Caco-2 (cell line): ENCODE results near the gene NXNL1. TPM values are rescaled to one million over a fixed set of nuclear protein-coding genes. Genes with fewer than 3 reads are reported as not detected.

Source experiments
- BruUV-seq: library from RNA; stranded (reverse); fragments of 400-500 nt; replicated peaks from 2 replicates; lab custom pipeline; 2021; lab: Mats Ljungman, UMichigan
- CTCF ChIA-PET: fragments of 300-600 bp; sonication (Branson Sonifier 250); formaldehyde crosslinking; loops from one replicate; lab custom pipeline; 2022; ENCODE audit warnings: antibody characterized with exemption; lab: Charles Lee
- POLR2A ChIA-PET: fragments of 300-600 bp; sonication (Branson Sonifier 250); formaldehyde crosslinking; loops from one replicate; lab custom pipeline; 2022; ENCODE audit warnings: antibody characterized with exemption; lab: Charles Lee
- DNase-seq, 2 experiments: peaks; one replicate each; pipeline versions ENCODE4 v3.0.0 to v3.0.0-alpha.2; 2020 to 2022
- H3K27me3 ChIP-seq: replicated peaks from 2 replicates; pipeline ENCODE4 v1.6.0; 2011; ENCODE audit warnings: low read length; ENCODE audit not compliant: control insufficient read depth, insufficient read depth
- H3K36me3 ChIP-seq: 2 replicates; pipeline ENCODE4 v1.5.1; 2011; ENCODE audit warnings: low read length; ENCODE audit not compliant: control insufficient read depth, insufficient read depth
- H3K4me1 ChIP-seq: fragments of 250-450 bp; sonication (Bioruptor Pico); 2 replicates; pipeline ENCODE4 v1.5.1; 2020; ENCODE audit warnings: mild to moderate bottlenecking
- H3K4me3 ChIP-seq: 2 replicates; pipeline ENCODE4 v1.5.1; 2011; ENCODE audit warnings: low read depth, mild to moderate bottlenecking, control low read depth, low read length
- H3K9me3 ChIP-seq: fragments of 250-450 bp; sonication (Bioruptor Pico); 2 replicates; pipeline ENCODE4 v1.5.1; 2020; ENCODE audit warnings: mild to moderate bottlenecking, moderate library complexity
- H3K27ac Mint-ChIP-seq: one replicate; pipeline ENCODE4 v1.8.0; 2022; ENCODE audit warnings: mixed read lengths; ENCODE audit not compliant: unreplicated experiment
- H3K27me3 Mint-ChIP-seq: one replicate; pipeline ENCODE4 v1.8.0; 2022; ENCODE audit warnings: mixed read lengths; ENCODE audit not compliant: insufficient read depth, unreplicated experiment
- H3K36me3 Mint-ChIP-seq: one replicate; pipeline ENCODE4 v1.8.0; 2022; ENCODE audit warnings: mild to moderate bottlenecking, mixed read lengths; ENCODE audit not compliant: insufficient read depth, unreplicated experiment
- H3K4me1 Mint-ChIP-seq: one replicate; pipeline ENCODE4 v1.8.0; 2022; ENCODE audit warnings: low read depth, mixed read lengths; ENCODE audit not compliant: unreplicated experiment
- H3K4me3 Mint-ChIP-seq: one replicate; pipeline ENCODE4 v1.8.0; 2022; ENCODE audit warnings: mild to moderate bottlenecking, moderate library complexity, mixed read lengths; ENCODE audit not compliant: unreplicated experiment
- H3K9me3 Mint-ChIP-seq: one replicate; pipeline ENCODE4 v1.8.0; 2022; ENCODE audit warnings: mixed read lengths; ENCODE audit not compliant: unreplicated experiment
- CTCF ChIP-seq, 2 experiments: fragments of 200-600 bp in 1 of 2; IDR thresholded peaks; 1 replicate in 1 of 2; 2 replicates in 1 of 2; pipeline versions ENCODE4 v1.5.1 to v1.8.0; 2011 to 2022; ENCODE audit warnings: antibody characterized with exemption in 1 of 2, control low read depth in 1 of 2, inconsistent platforms in 1 of 2, low read depth in 1 of 2, low read length in 1 of 2, mild to moderate bottlenecking in 1 of 2, moderate library complexity in 1 of 2; ENCODE audit not compliant: insufficient read depth in 1 of 2, severe bottlenecking in 1 of 2, unreplicated experiment in 1 of 2
- intact Hi-C: fragments of 100-400 bp; cut with micrococcal nuclease; formaldehyde crosslinking; loops from one replicate; pipeline ENCODE4 v1.10.0; 2022; ENCODE audit not compliant: unreplicated experiment
- total RNA-seq: library from RNA; stranded (reverse); gene quantifications from 2 replicates; pipeline ENCODE4 v1.2.3, GENCODE V29; 2022

The NXNL1 gene
- total RNA-seq, 1 experiment from 2014 or later = not detected

GRCh38 chr19:17445526-17446165, 15.1 kb downstream of the NXNL1 start:
- Mint-ChIP-seq H3K27ac (no peak overlapping the region), H3K27me3 (no peaks in the 10 kb centered on the region), H3K9me3 (no peaks in the 10 kb centered on the region), H3K4me1 (no peaks in the 10 kb centered on the region), H3K36me3 (no peaks in the 10 kb centered on the region), H3K4me3 (no peak overlapping the region)
- no peaks in the 10 kb centered on the region for H3K4me1 ChIP-seq
- no peaks in the 10 kb centered on the region for H3K36me3 ChIP-seq
- no peak overlapping the region for H3K4me3 ChIP-seq
- ChIA-PET POLR2A (no interaction called here), CTCF (interaction anchor here (0.6 kb wide), 1 partner anchor 535 kb away, joined by 3 read pairs; no protein-coding TSS in a partner anchor)
- BruUV-seq = no TSS peak
- H3K9me3 ChIP-seq = no peaks in the 10 kb centered on the region
- intact Hi-C loops = no loop called here
- no peak for TF ChIP-seq CTCF (IDR thresholded peaks at IDR 0.05; ENCODE audit: insufficient read depth in 1 of 2, low read depth in 1 of 2, low read length in 1 of 2, severe bottlenecking in 1 of 2, unreplicated experiment in 1 of 2)
- no peaks in the 10 kb centered on the region for H3K27me3 ChIP-seq
- DNase-seq = no peak

GRCh38 chr19:17441241-17442021, 19.3 kb downstream of the NXNL1 start:
- DNase-seq = peak in 1 of 2 experiments; percentile 45
- no peaks in the 10 kb centered on the region for H3K9me3 ChIP-seq
- POLR2A ChIA-PET = no interaction called here
- no peaks in the 10 kb centered on the region for H3K4me1 ChIP-seq
- Mint-ChIP-seq H3K9me3 (no peaks in the 10 kb centered on the region), H3K27me3 (no peaks in the 10 kb centered on the region), H3K4me3 (no peak overlapping the region), H3K36me3 (no peaks in the 10 kb centered on the region), H3K4me1 (no peaks in the 10 kb centered on the region), H3K27ac (no peak overlapping the region)
- no peaks in the 10 kb centered on the region for H3K36me3 ChIP-seq
- BruUV-seq = no TSS peak
- H3K4me3 ChIP-seq = no peak overlapping the region
- H3K27me3 ChIP-seq = no peaks in the 10 kb centered on the region
- CTCF ChIA-PET = interaction anchor here (0.5 to 1.2 kb wide), 5 partner anchors 9 to 408 kb away, joined by 3 to 7 read pairs (median 3); no protein-coding TSS in a partner anchor
- intact Hi-C loops = loop anchor here (1.0 to 5.0 kb wide), 2 partner anchors 25 to 416 kb away; partner anchors contain the start of gene RPL18A
- TF ChIP-seq CTCF (IDR thresholded peaks at IDR 0.05; ENCODE audit: insufficient read depth in 1 of 2, low read depth in 1 of 2, low read length in 1 of 2, severe bottlenecking in 1 of 2, unreplicated experiment in 1 of 2) = peak; percentile 44 to 49

- Mint-ChIP-seq H3K9me3 (no peaks in the 10 kb centered on the region), H3K27ac (no peak overlapping the region)
- POLR2A ChIA-PET = no interaction called here
Measured at GRCh38 chr19:17436874-17437267, 23.9 kb downstream of the NXNL1 start.

More at GRCh38 chr19:17436874-17437267, 23.9 kb downstream of the NXNL1 start:
- CTCF ChIA-PET = no interaction called here
- Histone ChIP-seq H3K9me3 (no peaks in the 10 kb centered on the region), H3K36me3 (no peaks in the 10 kb centered on the region), H3K27me3 (no peaks in the 10 kb centered on the region), H3K4me1 (no peaks in the 10 kb centered on the region), H3K4me3 (no peak overlapping the region)
- no peaks in the 10 kb centered on the region for H3K36me3 Mint-ChIP-seq
- intact Hi-C loops = no loop called here
- H3K4me3 Mint-ChIP-seq = no peak overlapping the region
- no peaks in the 10 kb centered on the region for H3K4me1 Mint-ChIP-seq
- no TSS peak for BruUV-seq
- no peak for DNase-seq
- H3K27me3 Mint-ChIP-seq = no peaks in the 10 kb centered on the region
- no peak for TF ChIP-seq CTCF (IDR thresholded peaks at IDR 0.05; ENCODE audit: insufficient read depth in 1 of 2, low read depth in 1 of 2, low read length in 1 of 2, severe bottlenecking in 1 of 2, unreplicated experiment in 1 of 2)
